HAP-1 (cell line): ENCODE data around the gene CANX.
"Not testable (repeated sequence)": the region's sequence is repeated elsewhere in the genome, so short reads cannot be mapped to it uniquely, and the experiment has no call there.

Experiments
- DNase-seq, 2 experiments: peaks; one replicate each; pipeline ENCODE4 v3.0.0-alpha.2; 2016 to 2020; ENCODE audit warnings: low spot score in 2 of 2
- H3K27me3 ChIP-seq: fragments of 250-450 bp; sonication (Bioruptor Pico); 2 replicates; pipeline ENCODE4 v1.5.1; 2020; ENCODE audit warnings: low read depth, mild to moderate bottlenecking, moderate library complexity
- H3K36me3 ChIP-seq: fragments of 250-450 bp; sonication (Bioruptor Pico); replicated peaks from 2 replicates; pipeline ENCODE4 v1.5.1; 2020; ENCODE audit warnings: mild to moderate bottlenecking
- H3K4me1 ChIP-seq: fragments of 250-450 bp; sonication (Bioruptor Pico); 2 replicates; pipeline ENCODE4 v1.5.1; 2020; ENCODE audit warnings: mild to moderate bottlenecking
- H3K4me3 ChIP-seq: fragments of 250-450 bp; sonication (Bioruptor Pico); 2 replicates; pipeline ENCODE4 v1.5.1; 2020; ENCODE audit warnings: mild to moderate bottlenecking, moderate library complexity
- H3K9me3 ChIP-seq: fragments of 250-450 bp; sonication (Bioruptor Pico); 2 replicates; pipeline ENCODE4 v1.5.1; 2020; ENCODE audit warnings: mild to moderate bottlenecking, moderate library complexity
- in situ Hi-C: fragments of 300-500 bp; cut with MboI; formaldehyde crosslinking; loops from 3 replicates; pipeline ENCODE4 v1.14.3; 2020; ENCODE audit warnings: low sequenced_read_pairs, inconsistent platforms, mixed read lengths

Gene CANX

DNA sequence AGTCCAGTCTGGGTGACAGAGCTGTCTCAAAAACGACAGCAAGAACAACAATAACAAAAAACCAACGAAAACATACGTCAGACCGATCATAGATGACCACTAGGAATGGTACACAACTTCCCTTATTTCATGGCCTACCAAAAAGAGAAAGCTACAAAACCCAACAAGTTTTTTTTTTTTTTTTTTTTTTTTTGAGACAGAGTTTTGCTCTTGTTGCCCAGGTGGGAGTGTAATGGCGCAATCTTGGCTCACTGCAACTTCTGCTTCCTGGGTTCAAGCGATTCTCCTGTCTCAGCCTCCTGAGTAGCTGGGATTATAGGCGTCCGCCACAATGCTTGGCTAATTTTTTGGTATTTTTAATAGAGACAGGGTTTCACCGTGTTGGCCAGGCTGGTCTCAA, 9.6 kb upstream of the CANX start:
- H3K9me3 ChIP-seq, H3K27me3 ChIP-seq, H3K4me1 ChIP-seq, DNase-seq, in situ Hi-C loops, H3K36me3 ChIP-seq, H3K4me3 ChIP-seq: not testable (repeated sequence)

DNA sequence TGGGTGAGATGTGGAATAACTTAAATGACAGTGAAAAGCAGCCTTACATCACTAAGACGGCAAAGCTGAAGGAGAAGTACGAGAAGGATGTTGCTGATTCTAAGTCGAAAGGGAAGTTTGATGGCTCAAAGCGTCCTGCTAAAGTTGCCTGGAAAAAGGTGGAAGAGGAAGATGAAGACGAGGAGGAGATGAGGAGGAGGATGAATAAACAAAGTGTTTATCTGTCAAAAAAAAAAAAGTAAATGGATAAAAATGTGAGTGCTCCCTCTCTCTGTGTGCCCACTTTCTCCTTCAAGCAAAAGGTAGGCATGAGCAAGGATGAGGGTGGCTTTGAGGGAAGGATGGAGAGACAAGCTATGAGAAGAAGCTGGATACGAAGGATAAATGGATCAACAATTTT, 4.2 kb upstream of the CANX start:
- DNase-seq: no peak
- H3K4me3 ChIP-seq: no peak overlapping the region
- H3K27me3 ChIP-seq: no peaks in the 10 kb centered on the region

DNA sequence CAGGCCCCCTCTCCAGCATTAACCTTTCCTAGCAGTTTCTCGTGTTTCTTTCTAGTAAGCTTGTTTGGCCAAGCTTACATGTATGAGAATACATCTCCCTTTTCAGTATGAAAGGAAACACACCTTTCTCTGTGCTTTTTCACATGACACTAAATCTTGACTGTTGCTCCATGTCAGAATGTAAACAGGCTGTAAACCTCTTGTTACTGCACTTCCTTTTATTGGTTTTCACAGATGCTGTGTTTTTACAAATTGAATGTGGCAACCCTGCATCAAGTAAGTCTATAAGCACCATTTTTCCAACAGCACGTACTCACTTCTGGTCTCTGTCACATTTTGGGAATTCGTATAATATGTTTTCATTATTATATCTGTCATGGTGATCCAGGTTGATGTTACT, 2.2 kb upstream of the CANX start:
- Histone ChIP-seq H3K9me3 (no peaks in the 10 kb centered on the region), H3K27me3 (no peaks in the 10 kb centered on the region), H3K4me3 (no peak overlapping the region), H3K4me1 (peaks cover 12% of the 10 kb centered on the region), H3K36me3 (peaks cover 22% of the 10 kb centered on the region)
- no peak for DNase-seq
- in situ Hi-C loops: no loop called here

More for the DNA sequence above, 4.2 kb upstream of the CANX start:
- in situ Hi-C loops: no loop called here
- H3K9me3 ChIP-seq: no peaks in the 10 kb centered on the region
- peaks cover 7% of the 10 kb centered on the region; the same call in 1 of the 2 replicates for H3K36me3 ChIP-seq
- H3K4me1 ChIP-seq: peaks cover 12% of the 10 kb centered on the region

DNA sequence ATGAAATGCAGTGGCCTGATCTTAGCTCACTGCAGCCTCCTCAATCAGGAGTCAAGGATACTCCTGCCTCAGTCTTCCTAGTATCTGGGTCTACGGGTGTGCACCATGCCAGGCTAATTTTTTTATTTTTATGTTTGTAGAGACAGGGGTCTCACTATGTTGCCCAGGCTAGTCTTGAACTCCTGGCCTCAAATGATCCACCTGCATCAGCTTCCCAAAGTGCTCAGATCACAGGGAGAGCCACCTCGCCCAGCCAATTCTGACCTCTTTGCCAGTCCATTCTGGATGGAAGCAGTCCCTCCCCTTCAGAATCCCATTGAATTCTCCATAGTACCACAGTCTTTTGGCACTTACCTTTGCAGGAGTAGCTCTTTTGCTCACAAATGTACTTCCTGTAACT, 1.7 kb upstream of the CANX start:
- Histone ChIP-seq H3K4me1 (peaks cover 12% of the 10 kb centered on the region), H3K4me3 (no peak overlapping the region), H3K27me3 (no peaks in the 10 kb centered on the region), H3K9me3 (no peaks in the 10 kb centered on the region), H3K36me3 (peaks cover 22% of the 10 kb centered on the region)
- in situ Hi-C loops: no loop called here
- DNase-seq: no peak

DNA sequence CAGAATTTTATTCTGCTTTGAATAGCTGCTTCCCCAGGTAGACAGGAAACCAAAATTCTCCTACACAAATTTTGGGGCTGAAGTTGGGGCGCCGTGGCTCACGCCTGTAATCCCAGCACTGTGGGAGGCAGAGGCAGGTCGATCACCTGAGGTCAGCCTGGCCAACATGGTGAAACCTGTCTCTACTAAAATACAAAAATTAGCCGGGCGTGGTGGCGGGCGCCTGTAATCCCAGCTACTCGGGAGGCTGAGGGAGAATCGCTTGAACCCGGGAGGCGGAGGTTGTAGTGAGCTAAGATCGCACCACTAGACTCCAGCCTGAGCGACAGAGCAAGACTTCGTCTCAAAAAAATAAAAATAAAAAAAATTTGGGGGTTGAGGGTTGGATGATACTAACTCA, 1.2 kb upstream of the CANX start:
- H3K9me3 ChIP-seq, H3K27me3 ChIP-seq, in situ Hi-C loops, DNase-seq: not testable (repeated sequence)
- H3K4me3 ChIP-seq: peak overlapping the region; percentile 76
- peaks cover 25% of the 10 kb centered on the region for H3K36me3 ChIP-seq
- H3K4me1 ChIP-seq: peaks cover 12% of the 10 kb centered on the region

DNA sequence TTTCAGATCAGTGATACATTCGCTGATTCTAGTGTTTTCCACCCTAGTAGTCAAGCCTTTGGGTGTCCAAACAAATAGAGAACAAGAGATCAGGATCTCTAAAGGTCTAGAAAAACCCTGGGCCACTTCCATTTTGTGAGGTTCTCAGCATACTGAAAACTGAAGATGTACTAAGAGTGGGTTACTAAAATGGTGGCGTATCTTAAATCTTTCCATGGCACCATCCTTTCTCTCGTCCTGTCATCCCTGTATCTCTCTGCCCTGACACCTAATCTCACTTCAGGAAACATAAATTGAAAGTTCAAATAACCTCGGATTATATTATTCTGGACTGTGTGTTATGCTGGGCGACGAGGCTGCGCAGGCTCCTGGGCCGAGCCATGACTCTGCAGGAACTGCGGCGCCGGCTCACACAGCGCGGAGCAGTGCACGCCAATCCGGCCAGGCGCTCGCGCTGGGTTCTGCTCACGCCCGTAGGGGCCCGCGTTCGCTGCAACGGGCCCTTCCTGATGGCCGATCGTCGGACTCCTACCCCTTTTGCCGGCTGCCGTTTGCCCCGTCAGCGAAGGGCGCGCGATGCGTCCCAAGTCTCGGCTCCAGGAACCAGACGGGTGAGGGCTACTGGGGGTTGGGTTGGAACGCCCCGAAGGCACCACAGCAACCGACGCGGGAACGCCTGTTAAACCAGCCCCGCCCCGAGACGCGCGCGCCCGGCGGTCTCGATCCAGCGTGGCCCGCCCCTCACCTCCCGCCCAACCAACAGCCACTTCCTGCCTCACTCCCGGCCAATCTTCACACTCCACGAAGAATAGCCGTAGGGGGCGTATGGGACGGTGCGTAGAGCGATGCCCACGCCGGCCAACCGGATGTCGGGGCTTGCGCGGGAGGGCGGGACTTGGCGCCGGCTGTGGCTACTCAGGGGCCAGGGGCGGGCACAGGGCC, 503 bp upstream of the CANX start:
- peaks cover 30% of the 10 kb centered on the region for H3K36me3 ChIP-seq
- peak; percentile 97 to 99 for DNase-seq
- no peaks in the 10 kb centered on the region for H3K27me3 ChIP-seq
- no peaks in the 10 kb centered on the region for H3K9me3 ChIP-seq
- peak overlapping the region; percentile 76 for H3K4me3 ChIP-seq
- peaks cover 12% of the 10 kb centered on the region for H3K4me1 ChIP-seq
- in situ Hi-C loops: no loop called here

DNA sequence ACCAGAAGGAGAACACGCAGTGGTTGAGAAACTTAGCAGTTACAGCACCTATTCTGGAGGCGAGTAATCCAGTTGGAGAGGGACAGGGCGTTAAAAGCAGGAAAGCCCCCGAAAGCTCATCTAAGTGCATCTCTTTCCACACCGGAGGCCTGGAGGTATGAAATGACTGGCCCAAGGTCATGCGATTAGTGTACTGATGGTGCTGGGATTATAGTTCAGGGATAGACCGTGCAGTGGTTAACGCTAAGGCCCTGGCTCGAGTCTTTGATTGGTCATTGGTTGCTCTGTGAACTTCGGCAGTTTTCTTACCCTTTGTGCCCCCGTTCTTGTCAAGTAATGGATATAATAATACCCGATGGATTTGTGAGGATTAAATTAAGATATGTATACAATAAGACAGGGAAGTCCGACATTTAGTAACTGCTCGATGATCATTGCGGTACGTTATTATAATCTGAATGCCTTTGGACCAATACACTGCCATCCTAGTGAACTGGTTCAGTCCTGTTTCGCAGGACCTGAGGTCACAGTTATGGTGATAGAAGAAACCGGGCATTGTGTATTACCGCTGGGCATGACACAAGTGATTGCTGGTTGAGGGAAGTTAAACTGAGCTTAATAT, 960 bp downstream of the CANX start:
- DNase-seq: peak; percentile 32 to 59

DNA sequence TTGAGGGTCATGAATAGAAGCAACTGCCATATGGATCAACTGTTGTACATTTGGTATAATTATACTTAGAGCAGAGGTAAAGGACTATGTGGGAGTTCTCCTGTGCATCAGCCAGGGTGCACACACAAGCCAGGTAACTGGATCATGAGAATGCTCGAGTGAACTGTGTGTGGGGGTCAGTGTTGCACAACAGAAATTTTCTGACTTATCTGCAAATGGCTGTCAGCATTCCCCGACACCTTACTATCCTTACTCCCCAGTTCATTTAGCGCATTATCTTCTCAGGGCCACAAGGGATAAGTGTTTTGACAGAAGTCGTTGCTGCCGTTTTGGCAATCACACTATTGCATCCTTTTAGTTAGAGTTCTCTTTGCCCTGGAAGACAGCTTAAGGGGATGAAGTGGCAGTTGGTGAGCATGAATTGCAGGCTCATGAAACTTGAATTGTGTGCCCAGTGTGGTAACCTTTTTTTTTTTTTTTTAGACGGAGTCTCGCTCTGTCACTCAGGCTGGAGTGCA, 1.7 kb downstream of the CANX start:
- H3K27me3 ChIP-seq: no peaks in the 10 kb centered on the region
- DNase-seq: no peak
- H3K9me3 ChIP-seq: no peaks in the 10 kb centered on the region

More for the DNA sequence above, 960 bp downstream of the CANX start:
- Histone ChIP-seq H3K9me3 (no peaks in the 10 kb centered on the region), H3K4me3 (peak overlapping the region; percentile 76), H3K4me1 (peaks cover 17% of the 10 kb centered on the region), H3K36me3 (peaks cover 41% of the 10 kb centered on the region), H3K27me3 (no peaks in the 10 kb centered on the region)
- in situ Hi-C loops: no loop called here

DNA sequence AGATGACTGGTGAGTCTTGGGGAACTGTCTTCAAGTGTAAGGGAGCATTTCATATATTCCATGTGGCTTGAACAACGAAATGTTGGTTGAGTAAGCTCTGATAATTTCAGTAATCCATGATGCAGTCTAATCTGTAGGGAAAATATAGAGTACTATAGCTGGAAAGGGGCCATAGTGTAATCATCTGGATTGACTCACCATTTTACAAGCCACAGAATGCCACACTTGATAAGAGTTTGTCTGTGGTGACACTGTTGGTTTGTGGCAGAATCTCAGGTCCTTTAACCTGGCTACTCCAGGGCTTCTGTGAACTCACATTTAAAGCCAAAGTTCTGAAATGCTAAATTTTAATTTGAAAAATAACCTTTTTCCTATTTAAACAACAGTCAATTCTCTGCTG, 17.5 kb downstream of the CANX start:
- in situ Hi-C loops: no loop called here
- peaks cover 96% of the 10 kb centered on the region for H3K36me3 ChIP-seq

More for the DNA sequence above, 1.7 kb downstream of the CANX start:
- in situ Hi-C loops: no loop called here
- Histone ChIP-seq H3K36me3 (peaks cover 41% of the 10 kb centered on the region), H3K4me1 (peaks cover 22% of the 10 kb centered on the region), H3K4me3 (peak overlapping the region; percentile 76)

DNA sequence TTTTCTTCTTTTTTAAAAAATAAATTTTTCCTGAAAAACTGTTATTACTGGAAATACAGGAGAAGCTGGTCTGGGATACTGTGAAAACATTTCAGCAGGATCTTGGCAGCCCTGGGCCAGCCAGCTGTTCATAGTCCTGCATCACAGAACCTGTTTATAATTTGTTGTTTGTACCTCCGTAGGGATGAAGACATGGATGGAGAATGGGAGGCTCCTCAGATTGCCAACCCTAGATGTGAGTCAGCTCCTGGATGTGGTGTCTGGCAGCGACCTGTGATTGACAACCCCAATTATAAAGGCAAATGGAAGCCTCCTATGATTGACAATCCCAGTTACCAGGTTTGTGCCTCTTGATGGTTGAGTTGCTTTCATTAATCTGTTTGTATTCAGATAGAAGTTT, 21.5 kb downstream of the CANX start:
- in situ Hi-C loops: loop anchor here (10.0 kb wide), 1 partner anchor 105 kb away; no protein-coding TSS in a partner anchor
- Histone ChIP-seq H3K4me1 (no peaks in the 10 kb centered on the region), H3K36me3 (peaks cover 100% of the 10 kb centered on the region), H3K9me3 (no peaks in the 10 kb centered on the region), H3K4me3 (no peak overlapping the region), H3K27me3 (no peaks in the 10 kb centered on the region)
- no peak for DNase-seq

More for the DNA sequence above, 17.5 kb downstream of the CANX start:
- no peak for DNase-seq
- Histone ChIP-seq H3K9me3 (no peaks in the 10 kb centered on the region), H3K4me3 (no peak overlapping the region), H3K27me3 (no peaks in the 10 kb centered on the region), H3K4me1 (no peaks in the 10 kb centered on the region)

DNA sequence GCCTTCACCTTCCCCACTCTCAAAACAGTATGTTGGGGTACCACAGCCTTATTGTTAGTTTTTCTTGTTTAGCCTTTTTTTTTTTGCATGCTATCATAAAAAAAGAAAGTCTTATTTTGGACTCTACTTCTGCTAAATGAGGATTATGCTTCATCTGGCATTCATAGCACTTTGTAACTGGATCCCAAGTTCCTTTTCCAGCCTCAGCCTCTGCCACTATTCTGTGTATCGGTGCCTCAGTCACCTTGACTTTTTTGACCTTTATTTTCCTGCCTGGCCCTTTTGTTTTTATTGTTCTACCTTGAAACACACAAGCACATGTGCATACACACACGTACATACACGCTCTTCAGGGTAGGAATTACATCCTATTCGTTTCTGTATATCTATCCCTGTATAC, 25.4 kb downstream of the CANX start:
- in situ Hi-C loops: loop anchor here (10.0 kb wide), 1 partner anchor 109 kb away; no protein-coding TSS in a partner anchor
- no peaks in the 10 kb centered on the region for H3K4me1 ChIP-seq
- no peak for DNase-seq
- no peak overlapping the region for H3K4me3 ChIP-seq
- H3K36me3 ChIP-seq: peaks cover 100% of the 10 kb centered on the region
- no peaks in the 10 kb centered on the region for H3K27me3 ChIP-seq
- H3K9me3 ChIP-seq: no peaks in the 10 kb centered on the region

DNA sequence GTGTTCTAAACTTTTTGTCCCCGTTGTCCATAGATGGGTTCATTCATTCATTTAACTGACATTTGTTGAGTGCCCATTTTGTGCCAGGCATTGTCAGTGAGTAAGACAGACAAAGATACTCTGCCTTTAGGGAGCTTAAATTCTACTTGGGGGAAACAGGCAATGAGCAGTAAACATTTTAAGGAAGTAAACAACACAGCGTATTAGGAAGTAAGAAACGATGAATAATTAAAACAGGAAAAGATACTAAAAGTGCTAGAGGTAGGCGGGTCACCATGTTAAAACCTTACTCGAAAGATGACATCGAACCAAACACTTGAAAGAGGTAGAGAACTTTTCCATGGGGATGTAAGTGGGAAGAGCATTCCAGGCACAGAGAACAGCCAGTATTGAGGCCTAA, 28.3 kb downstream of the CANX start:
- H3K9me3 ChIP-seq: no peaks in the 10 kb centered on the region
- no peak overlapping the region for H3K4me3 ChIP-seq
- peaks cover 6% of the 10 kb centered on the region for H3K4me1 ChIP-seq
- peaks cover 91% of the 10 kb centered on the region for H3K36me3 ChIP-seq
- in situ Hi-C loops: loop anchor here (10.0 kb wide), 1 partner anchor 112 kb away; no protein-coding TSS in a partner anchor
- no peaks in the 10 kb centered on the region for H3K27me3 ChIP-seq
- DNase-seq: no peak

DNA sequence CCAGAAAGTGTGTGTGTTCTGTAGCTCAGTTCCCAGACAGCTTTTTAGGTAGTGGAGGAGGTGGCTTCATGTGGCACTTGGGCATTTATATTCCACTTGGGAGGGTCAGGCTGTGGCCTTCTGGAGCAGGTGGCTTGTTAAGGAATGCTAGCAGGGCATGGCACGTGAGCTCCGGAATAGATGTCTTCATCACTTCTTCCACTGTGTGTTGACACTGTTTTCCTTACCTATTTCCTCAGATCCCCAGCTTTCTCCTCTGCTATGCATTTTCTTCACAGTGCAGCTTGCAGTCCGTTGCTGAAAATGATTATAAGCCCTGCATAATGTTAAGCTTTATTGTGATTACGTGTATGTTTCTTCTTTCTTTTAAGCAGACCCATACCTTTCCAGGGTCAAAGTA, 30.5 kb downstream of the CANX start:
- DNase-seq: no peak
- peaks cover 69% of the 10 kb centered on the region for H3K36me3 ChIP-seq
- no peaks in the 10 kb centered on the region for H3K9me3 ChIP-seq
- H3K4me3 ChIP-seq: no peak overlapping the region
- in situ Hi-C loops: loop anchor here (10.0 kb wide), 1 partner anchor 115 kb away; no protein-coding TSS in a partner anchor
- peaks cover 9% of the 10 kb centered on the region for H3K4me1 ChIP-seq
- no peaks in the 10 kb centered on the region for H3K27me3 ChIP-seq

DNA sequence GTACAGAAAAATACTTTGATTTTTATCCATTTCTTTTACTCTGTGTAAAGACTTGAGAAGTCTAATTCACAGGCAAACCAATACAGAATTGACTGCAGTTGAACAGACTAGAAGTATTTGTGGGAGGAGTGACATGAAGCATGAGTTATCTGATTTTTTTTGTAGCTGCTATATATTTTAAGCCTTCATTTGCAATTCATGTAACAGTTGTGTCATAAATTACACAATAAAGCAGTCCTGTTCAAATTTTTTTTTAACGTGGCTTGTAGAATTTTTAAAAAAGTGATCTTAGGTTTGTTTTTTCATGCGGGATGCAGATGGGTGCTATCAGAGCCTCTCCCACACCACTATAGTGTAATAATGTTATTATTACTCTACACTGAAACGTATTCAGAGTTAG, 31.0 kb downstream of the CANX start:
- no peak overlapping the region for H3K4me3 ChIP-seq
- peaks cover 12% of the 10 kb centered on the region for H3K4me1 ChIP-seq
- DNase-seq: no peak
- in situ Hi-C loops: loop anchor here (10.0 kb wide), 1 partner anchor 115 kb away; no protein-coding TSS in a partner anchor
- H3K9me3 ChIP-seq: no peaks in the 10 kb centered on the region
- no peaks in the 10 kb centered on the region for H3K27me3 ChIP-seq
- peaks cover 65% of the 10 kb centered on the region for H3K36me3 ChIP-seq
